Body of pancreas (tissue), 4 donors: ENCODE results near the gene GRIN1.
"Not testable (repeated sequence)": the region's sequence is repeated elsewhere in the genome, so short reads cannot be mapped to it uniquely, and the experiment has no call there.

Source experiments
- POLR2A ChIP-seq, 3 donors: fragments of 450-650 bp; IDR thresholded peaks; one replicate each; pipeline ENCODE4 v1.6.1; 2016; ENCODE audit warnings: antibody characterized with exemption in 3 of 3, mild to moderate bottlenecking in 2 of 3
- TF ChIP-seq, protein P1 (sequence below), 7 experiments: fragments of 450-650 bp in 4 of 7; fragments of 200-600 bp in 3 of 7; sonication (generic) in 3 of 7; IDR thresholded peaks; one replicate each; pipeline ENCODE4 v1.5.1; 2016 to 2019; ENCODE audit warnings: antibody characterized with exemption in 7 of 7

DNA sequence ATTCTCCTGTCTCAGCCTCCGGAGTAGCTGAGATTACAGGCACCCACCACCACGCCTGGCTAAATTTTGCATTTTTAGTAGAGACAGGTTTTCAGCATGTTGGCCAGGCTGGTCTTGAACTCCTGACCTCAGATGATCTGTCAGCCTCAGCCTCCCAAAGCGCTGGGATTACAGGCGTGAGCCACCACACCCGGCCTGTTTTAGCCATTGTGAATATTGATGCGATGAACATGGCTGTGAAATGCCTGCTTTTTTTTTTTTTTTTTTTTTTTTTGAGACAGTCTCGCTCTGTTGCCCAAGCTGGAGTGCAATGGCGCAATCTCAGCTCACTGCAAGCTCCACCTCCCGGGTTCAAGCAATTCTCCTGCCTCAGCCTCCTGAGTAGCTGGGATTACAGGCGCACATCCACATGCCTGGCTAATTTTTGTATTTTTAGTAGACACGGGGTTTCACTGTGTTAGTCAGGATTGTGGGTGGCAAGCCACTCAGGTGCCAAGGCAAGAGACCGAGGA is 20.8 kb upstream of the GRIN1 start:
- TF ChIP-seq, protein P1, sequence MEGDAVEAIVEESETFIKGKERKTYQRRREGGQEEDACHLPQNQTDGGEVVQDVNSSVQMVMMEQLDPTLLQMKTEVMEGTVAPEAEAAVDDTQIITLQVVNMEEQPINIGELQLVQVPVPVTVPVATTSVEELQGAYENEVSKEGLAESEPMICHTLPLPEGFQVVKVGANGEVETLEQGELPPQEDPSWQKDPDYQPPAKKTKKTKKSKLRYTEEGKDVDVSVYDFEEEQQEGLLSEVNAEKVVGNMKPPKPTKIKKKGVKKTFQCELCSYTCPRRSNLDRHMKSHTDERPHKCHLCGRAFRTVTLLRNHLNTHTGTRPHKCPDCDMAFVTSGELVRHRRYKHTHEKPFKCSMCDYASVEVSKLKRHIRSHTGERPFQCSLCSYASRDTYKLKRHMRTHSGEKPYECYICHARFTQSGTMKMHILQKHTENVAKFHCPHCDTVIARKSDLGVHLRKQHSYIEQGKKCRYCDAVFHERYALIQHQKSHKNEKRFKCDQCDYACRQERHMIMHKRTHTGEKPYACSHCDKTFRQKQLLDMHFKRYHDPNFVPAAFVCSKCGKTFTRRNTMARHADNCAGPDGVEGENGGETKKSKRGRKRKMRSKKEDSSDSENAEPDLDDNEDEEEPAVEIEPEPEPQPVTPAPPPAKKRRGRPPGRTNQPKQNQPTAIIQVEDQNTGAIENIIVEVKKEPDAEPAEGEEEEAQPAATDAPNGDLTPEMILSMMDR (IDR thresholded peaks at IDR 0.05), result not testable (repeated sequence)
- not testable (repeated sequence) for TF ChIP-seq POLR2A (IDR thresholded peaks at IDR 0.05)
